Measurements from ENCODE around the gene UQCC3. TPM values are rescaled to one million over a fixed set of nuclear protein-coding genes. Genes with fewer than 3 reads are reported as not detected.

UQCC3 gene
- total and polyA plus RNA-seq, 3 donors from 2014 or later, result 4.2 to 8.1 (median 8.0) TPM

- Histone ChIP-seq H3K4me3 (no peak overlapping the region), H3K27me3 (no peaks in the 10 kb centered on the region), H3K9me3 (no peaks in the 10 kb centered on the region), H3K27ac (no peak overlapping the region), H3K36me3 (ENCODE audit: low read depth, missing control alignments) (no peaks in the 10 kb centered on the region), H3K4me1 (peaks cover 12% of the 10 kb centered on the region)
- intact Hi-C loops (cut with DNase I; ENCODE audit: low total_unique reads), result no loop called here
- 65 to 70% methylated on average over 11 of the region's 11 CpGs for WGBS, 2 donors
- DNase-seq, result no peak
- TF ChIP-seq CTCF (IDR thresholded peaks at IDR 0.05) (no peak), POLR2A (IDR thresholded peaks at IDR 0.05) (no peak)
These were observed 17.2 kb upstream of the UQCC3 start for GRCh38 chr11:62654297-62654696.

- TF ChIP-seq CTCF (IDR thresholded peaks at IDR 0.05), result no peak
- TF ChIP-seq POLR2A (IDR thresholded peaks at IDR 0.05), result no peak
- Histone ChIP-seq H3K27ac (no peak overlapping the region), H3K4me3 (no peak overlapping the region), H3K4me1 (peaks cover 6% of the 10 kb centered on the region), H3K36me3 (ENCODE audit: low read depth, missing control alignments) (no peaks in the 10 kb centered on the region), H3K9me3 (no peaks in the 10 kb centered on the region), H3K27me3 (no peaks in the 10 kb centered on the region)
- no peak for DNase-seq
- WGBS, 2 donors, result 52 to 63% methylated on average over 5 of the region's 5 CpGs
- intact Hi-C loops (cut with DNase I; ENCODE audit: low total_unique reads), result no loop called here
These were observed 14.6 kb upstream of the UQCC3 start for GRCh38 chr11:62656796-62657429.

- DNase-seq, result peak; percentile 50
- Histone ChIP-seq H3K27ac (peak overlapping the region; percentile 81 to 86), H3K36me3 (ENCODE audit: low read depth, missing control alignments) (no peaks in the 10 kb centered on the region), H3K27me3 (no peaks in the 10 kb centered on the region), H3K9me3 (no peaks in the 10 kb centered on the region), H3K4me3 (peak overlapping the region; percentile 80 to 83), H3K4me1 (peaks cover 17% of the 10 kb centered on the region)
- intact Hi-C loops (cut with DNase I; ENCODE audit: low total_unique reads), result no loop called here
- no peak for TF ChIP-seq CTCF (IDR thresholded peaks at IDR 0.05)
- 3 to 4% methylated on average over 25 to 27 of the region's 36 CpGs for WGBS, 2 donors
These were observed 6.9 kb upstream of the UQCC3 start for GRCh38 chr11:62664405-62665074.

- TF ChIP-seq POLR2A (IDR thresholded peaks at IDR 0.05) (peak; percentile 81), CTCF (IDR thresholded peaks at IDR 0.05) (no peak)
- Histone ChIP-seq H3K9me3 (no peaks in the 10 kb centered on the region), H3K4me1 (peaks cover 17% of the 10 kb centered on the region), H3K27me3 (no peaks in the 10 kb centered on the region), H3K36me3 (ENCODE audit: low read depth, missing control alignments) (no peaks in the 10 kb centered on the region), H3K4me3 (peak within 1 kb of the TSS; percentile 80 to 83), H3K27ac (peak within 1 kb of the TSS; percentile 81 to 86)
- peak; percentile 97 for DNase-seq
- intact Hi-C loops (cut with DNase I; ENCODE audit: low total_unique reads), result no loop called here
- WGBS, 2 donors, result 0% methylated on average over 5 to 38 of the region's 47 CpGs
These were observed 6.3 kb upstream of the UQCC3 start, which contains the start of the genes C11orf98 and CSKMT for GRCh38 chr11:62665075-62665598. C11orf98 (minus strand) TSS chr11:62665210; CDS start chr11:62665169, 41 bp downstream. CSKMT (plus strand) TSS chr11:62665312; CDS start chr11:62665880, 568 bp downstream.

All from testis (tissue), 3 donors.